ENCODE measurements around the gene OTX1.

DNA sequence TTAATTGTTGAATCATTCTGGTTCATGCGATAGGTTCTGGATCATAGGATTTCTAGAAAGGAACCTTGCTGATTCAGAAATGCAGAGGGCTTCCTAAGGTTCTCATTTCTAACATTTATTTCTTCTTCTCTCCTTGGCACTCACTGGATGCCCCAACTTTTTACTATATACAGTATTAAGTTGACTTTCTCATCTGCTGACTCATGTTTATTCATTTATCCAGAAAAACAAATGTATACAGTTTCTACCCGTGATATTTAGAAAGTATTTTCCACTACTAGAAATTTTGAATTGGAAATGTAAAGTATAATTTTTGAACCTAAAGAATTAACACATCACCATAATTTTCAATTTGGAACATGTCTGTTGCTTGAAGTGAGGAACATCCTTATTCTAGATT is 32.2 kb upstream of the OTX1 start:
- TF ChIP-seq POLR2A (IDR thresholded peaks at IDR 0.05) = no peak
- TF ChIP-seq, protein P1, sequence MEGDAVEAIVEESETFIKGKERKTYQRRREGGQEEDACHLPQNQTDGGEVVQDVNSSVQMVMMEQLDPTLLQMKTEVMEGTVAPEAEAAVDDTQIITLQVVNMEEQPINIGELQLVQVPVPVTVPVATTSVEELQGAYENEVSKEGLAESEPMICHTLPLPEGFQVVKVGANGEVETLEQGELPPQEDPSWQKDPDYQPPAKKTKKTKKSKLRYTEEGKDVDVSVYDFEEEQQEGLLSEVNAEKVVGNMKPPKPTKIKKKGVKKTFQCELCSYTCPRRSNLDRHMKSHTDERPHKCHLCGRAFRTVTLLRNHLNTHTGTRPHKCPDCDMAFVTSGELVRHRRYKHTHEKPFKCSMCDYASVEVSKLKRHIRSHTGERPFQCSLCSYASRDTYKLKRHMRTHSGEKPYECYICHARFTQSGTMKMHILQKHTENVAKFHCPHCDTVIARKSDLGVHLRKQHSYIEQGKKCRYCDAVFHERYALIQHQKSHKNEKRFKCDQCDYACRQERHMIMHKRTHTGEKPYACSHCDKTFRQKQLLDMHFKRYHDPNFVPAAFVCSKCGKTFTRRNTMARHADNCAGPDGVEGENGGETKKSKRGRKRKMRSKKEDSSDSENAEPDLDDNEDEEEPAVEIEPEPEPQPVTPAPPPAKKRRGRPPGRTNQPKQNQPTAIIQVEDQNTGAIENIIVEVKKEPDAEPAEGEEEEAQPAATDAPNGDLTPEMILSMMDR (IDR thresholded peaks at IDR 0.05) = no peak
- TF ChIP-seq EP300 (IDR thresholded peaks at IDR 0.05; ENCODE audit: low read depth) = no peak
- no peak for TF ChIP-seq POLR2AphosphoS5 (IDR thresholded peaks at IDR 0.05)
